Measurements from ENCODE around the gene DYNC1H1.

DYNC1H1 gene

GRCh38 chr14:101960225-101960624, 4.1 kb upstream of the DYNC1H1 start:
- peak; percentile 33 for TF ChIP-seq CTCF (IDR thresholded peaks at IDR 0.05; ENCODE audit: extremely low read depth, missing control alignments)
- no peak for DNase-seq (ENCODE audit: low spot score)

GRCh38 chr14:101961011-101961721, 3.2 kb upstream of the DYNC1H1 start:
- peak; percentile 98 for TF ChIP-seq CTCF (IDR thresholded peaks at IDR 0.05; ENCODE audit: extremely low read depth, missing control alignments)
- peak; percentile 85 for DNase-seq (ENCODE audit: low spot score)

- DNase-seq (ENCODE audit: low spot score): no peak
- TF ChIP-seq CTCF (IDR thresholded peaks at IDR 0.05; ENCODE audit: extremely low read depth, missing control alignments): no peak
Measured at GRCh38 chr14:101961746-101962502, 2.4 kb upstream of the DYNC1H1 start.

- no peak for TF ChIP-seq CTCF (IDR thresholded peaks at IDR 0.05; ENCODE audit: extremely low read depth, missing control alignments)
- no peak for DNase-seq (ENCODE audit: low spot score)
Measured at GRCh38 chr14:101962503-101962874, 1.9 kb upstream of the DYNC1H1 start.

GRCh38 chr14:101963052-101963451, 1.3 kb upstream of the DYNC1H1 start:
- TF ChIP-seq CTCF (IDR thresholded peaks at IDR 0.05; ENCODE audit: extremely low read depth, missing control alignments): no peak
- DNase-seq (ENCODE audit: low spot score): no peak

- DNase-seq (ENCODE audit: low spot score): no peak
- no peak for TF ChIP-seq CTCF (IDR thresholded peaks at IDR 0.05; ENCODE audit: extremely low read depth, missing control alignments)
Measured at GRCh38 chr14:101963656-101964296, 597 bp upstream of the DYNC1H1 start.

- no peak for TF ChIP-seq CTCF (IDR thresholded peaks at IDR 0.05; ENCODE audit: extremely low read depth, missing control alignments)
- peak; percentile 80 for DNase-seq (ENCODE audit: low spot score)
Measured at GRCh38 chr14:101965181-101965544, 790 bp downstream of the DYNC1H1 start.

Data from GM20000 (cell line).